ENCODE results near the gene CRYM.

Gene CRYM

DNA sequence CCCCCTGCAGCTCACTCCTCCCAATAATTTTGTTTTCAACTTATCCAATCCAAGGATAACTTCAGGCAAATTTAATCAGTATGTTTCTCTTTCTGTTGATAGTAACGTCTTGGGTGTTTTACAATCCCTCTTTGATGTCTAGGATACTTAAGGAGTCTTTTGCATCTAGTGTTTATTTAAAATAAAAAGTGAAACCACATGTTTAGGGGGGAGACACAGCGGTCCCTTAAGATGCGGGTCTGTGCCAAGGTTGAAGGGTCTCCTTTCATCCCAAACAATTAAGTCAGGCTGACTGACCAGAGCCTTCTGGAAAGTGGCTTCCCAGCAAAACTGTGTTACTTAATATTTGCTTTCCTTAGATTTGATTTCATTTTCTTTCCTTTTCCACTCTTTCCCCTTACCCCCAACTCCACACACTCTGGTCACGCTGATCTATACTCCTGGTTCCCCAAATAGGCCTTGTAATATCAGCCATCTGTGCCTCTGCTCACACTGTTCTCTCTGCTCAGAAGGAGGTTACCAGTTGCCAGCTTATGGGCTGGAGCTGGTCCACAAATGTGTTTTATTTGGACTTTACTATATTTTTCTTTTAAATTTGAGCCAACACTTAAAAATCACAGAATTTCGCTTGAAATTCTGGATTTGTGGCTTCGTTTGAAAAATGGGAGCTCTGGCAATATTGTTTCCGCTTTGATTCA is 33.4 kb downstream of the CRYM start:
- DNase-seq (ENCODE audit: low read depth, low spot score) = peak; percentile 9

- no peak for DNase-seq (ENCODE audit: low read depth, low spot score)
Measured at GRCh38 chr16:21242756-21243155, 35.3 kb downstream of the CRYM start.

DNA sequence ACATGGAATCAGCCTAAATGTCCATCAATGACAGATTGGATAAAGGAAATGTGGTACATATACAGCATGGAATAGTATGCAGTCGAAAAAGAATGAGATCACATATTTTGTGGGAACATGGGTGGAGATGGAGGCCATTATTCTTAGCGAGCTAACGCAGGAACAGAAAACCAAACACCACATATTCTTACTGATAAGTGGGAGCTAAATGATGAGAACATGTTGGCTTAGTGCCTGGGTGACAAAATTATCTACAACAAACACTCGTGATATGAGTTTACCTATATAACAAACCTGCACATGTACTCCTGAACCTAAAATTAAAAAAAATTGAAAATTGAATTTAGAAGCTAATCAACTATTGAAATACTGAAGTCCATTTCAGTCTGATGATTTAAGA is 38.4 kb downstream of the CRYM start:
- no peak for DNase-seq (ENCODE audit: low read depth, low spot score)

DNA sequence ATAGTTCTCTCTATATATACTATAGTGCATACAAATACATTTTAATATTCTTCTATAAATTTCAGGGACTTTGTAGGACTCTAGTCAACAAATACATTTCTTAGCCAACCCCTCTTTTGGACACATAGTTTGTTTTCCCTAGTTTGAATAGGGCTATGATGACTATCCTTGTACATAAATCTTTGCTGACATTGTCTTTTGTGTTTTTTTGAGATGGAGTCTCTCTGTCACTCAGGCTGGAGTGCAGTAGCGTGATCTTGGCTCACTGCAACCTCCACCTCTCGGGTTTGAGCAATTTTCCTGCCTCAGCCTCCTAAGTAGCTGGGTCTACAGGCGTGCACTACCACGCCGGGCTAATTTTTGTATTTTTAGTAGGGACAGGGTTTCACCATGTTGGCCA is 41.3 kb downstream of the CRYM start:
- no peak for DNase-seq (ENCODE audit: low read depth, low spot score)

- DNase-seq (ENCODE audit: low read depth, low spot score) = no peak
Measured at GRCh38 chr16:21235199-21235585, 42.9 kb downstream of the CRYM start.

GRCh38 chr16:21233521-21234150 is 44.5 kb downstream of the CRYM start, which contains the start of gene ANKS4B:
ANKS4B (plus strand) TSS chr16:21233699; CDS start chr16:21233738, 39 bp downstream.
- DNase-seq (ENCODE audit: low read depth, low spot score) = no peak

DNA sequence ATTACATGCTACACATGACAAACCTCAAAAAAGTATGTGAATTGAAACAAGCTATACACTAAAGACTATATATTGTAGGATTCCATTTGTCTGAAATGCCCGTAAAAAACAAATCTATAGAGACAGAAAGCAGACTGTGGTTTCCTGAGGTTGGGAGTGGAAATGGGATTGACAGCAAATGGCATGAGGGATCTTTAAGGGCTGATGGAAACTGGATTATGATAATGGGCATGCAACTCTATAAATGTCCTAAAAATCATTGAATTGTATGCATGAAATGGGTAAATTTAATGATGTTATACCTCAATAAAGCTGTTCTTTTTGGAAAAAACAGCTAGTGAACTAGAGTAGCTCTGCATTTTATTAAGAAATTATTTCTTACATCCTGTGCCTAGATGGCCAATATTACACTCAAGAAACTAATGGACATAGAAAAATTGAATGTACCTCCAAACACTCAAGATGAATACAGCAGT is 45.0 kb downstream of the CRYM start:
- no peak for DNase-seq (ENCODE audit: low read depth, low spot score)

DNA sequence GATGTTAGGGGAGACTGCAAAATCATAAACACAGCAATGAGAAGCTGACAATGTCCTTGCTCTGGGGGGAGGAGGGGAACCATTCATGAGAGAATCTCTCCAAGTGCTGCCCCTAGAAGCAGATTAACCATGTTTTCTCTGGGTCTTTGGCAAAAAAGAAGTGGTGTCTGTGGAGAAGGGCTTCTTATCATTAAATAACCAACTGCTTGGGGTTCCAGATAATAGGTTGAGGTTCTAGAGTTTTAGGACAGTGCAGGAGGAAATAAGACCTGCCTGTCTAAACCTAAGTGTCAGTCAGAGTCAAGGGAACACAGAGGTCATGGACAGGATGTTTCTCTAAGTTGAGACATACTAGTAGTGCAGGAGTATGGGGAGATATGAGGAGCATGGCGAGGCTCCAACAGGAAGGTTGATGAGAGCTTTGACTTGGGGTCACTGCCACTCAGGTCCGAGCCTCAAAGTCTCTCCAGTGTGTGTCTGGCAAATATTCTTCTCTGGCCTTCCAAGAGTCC is 49.7 kb downstream of the CRYM start:
- no peak for DNase-seq (ENCODE audit: low read depth, low spot score)

- DNase-seq (ENCODE audit: low read depth, low spot score) = no peak
Measured at GRCh38 chr16:21227866-21228265, 50.2 kb downstream of the CRYM start.

- no peak for DNase-seq (ENCODE audit: low read depth, low spot score)
Measured at GRCh38 chr16:21226749-21227148, 51.3 kb downstream of the CRYM start.

DNA sequence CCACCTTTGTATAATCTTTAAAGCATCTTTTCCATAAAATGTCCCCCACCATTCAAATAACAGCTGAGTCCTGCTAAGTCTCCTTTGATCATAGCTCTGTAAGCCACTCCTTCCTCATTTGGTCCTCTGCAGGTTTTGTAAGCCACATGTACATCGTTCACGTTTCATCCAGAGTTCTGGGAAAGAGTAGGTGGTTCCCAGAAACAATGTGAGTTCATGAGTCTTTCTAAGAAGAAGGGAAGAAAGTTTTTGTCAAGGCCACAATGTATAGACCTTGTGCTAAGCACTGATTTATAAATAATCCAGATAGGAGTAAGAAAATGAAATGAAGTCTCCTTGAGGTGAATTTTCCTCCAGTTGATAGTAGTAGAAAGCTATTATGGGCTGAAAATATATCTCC is 53.3 kb downstream of the CRYM start:
- no peak for DNase-seq (ENCODE audit: low read depth, low spot score)

DNA sequence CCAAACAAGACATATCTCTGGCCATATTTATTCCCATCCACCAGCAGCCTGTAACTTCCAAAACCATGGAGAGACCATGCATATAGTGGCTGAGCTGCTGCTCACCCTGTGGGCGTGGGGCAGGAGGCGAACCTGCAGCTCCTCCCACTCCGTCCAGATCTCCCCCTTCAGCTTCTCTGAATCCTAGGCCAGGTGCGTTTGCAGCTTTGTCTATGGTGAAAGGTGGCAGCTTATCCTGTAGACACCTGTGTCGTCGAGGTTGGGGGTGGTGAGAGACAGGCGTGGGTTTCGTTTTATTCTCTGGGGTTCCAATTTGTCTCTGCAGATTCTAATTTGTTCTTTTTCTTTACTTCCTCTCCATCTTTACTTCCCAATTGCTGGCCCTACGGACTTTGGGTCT is 54.3 kb downstream of the CRYM start:
- DNase-seq (ENCODE audit: low read depth, low spot score) = no peak

DNA sequence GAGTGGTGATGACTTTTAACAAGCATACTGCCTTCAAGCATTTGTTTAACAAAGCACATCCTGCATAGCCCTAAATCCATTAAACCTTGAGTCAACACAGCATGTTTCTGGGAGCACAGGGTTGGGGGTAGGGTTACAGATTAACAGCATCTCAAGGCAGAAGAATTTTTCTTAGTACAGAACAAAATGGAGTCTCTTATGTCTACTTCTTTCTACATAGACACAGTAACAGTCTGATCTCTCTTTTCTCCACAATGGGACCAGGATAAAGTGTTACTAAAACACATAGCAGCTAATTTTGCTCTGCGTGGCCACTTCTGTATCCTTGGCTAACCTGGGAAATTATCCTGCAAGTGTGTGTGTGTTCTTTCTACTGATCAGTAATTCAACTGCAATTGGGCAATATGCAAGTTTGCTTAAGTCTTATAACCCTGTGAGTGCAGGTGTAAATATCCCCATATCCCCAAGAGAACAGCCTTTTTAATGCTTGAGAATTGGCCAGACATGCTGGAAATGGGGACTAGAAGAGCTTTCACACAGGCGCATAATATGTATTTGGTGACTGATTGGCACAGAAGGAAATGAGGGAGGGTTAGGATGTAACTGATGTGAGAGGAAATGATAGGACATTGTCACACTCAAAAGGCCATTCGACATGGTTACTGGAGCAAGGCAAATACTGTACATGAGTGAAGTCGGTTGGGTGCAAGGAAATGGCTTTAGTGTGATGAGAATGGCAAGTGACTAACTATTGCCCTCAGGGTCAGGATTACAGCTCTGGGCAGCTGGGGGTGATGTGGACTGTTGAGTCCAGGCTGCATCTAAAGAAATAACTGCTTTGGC is 55.4 kb downstream of the CRYM start:
- no peak for DNase-seq (ENCODE audit: low read depth, low spot score)

- DNase-seq (ENCODE audit: low read depth, low spot score) = no peak
Measured at GRCh38 chr16:21219551-21219950, 58.5 kb downstream of the CRYM start.

DNA sequence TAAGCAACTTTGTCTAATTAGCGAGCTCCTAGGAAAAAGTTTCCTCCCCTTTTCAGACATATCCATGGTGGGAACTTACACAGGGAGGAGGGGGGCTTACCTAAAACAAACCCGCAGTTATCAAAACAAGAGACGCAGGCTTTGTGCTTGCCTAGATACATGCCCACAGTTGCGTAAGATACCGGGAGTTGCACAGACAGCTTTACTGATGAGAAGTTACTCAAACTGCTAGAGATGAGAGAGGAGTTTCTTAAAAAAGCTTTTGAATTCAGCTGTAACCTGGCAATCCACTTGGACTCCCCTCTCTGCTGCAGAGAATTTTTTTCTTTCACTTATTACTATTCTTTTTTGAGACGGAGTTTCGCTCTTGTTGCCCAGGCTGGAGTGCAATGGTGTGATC is 59.9 kb downstream of the CRYM start:
- DNase-seq (ENCODE audit: low read depth, low spot score) = no peak

GRCh38 chr16:21217121-21217520 is 61.0 kb downstream of the CRYM start:
- no peak for DNase-seq (ENCODE audit: low read depth, low spot score)

- DNase-seq (ENCODE audit: low read depth, low spot score) = no peak
Measured at GRCh38 chr16:21214086-21214485, 64.0 kb downstream of the CRYM start.

- no peak for DNase-seq (ENCODE audit: low read depth, low spot score)
Measured at GRCh38 chr16:21211486-21211885, 66.6 kb downstream of the CRYM start, which contains the start of gene ZP2. ZP2 (minus strand) TSS chr16:21211574; CDS start chr16:21211547, 27 bp downstream.

Measured in astrocyte of the hippocampus (primary cell).